Ectodermal cell (in vitro differentiated cells): ENCODE measurements around the gene BCKDK.

Experiments used
- H3K27ac ChIP-seq: 2 replicates; pipeline ENCODE4 v1.7.0; 2013; ENCODE audit warnings: mild to moderate bottlenecking, low read depth, low read length; ENCODE audit not compliant: insufficient read depth, poor library complexity, severe bottlenecking
- H3K27me3 ChIP-seq: 2 replicates; pipeline ENCODE4 v1.7.0; 2013; ENCODE audit warnings: mild to moderate bottlenecking, low read length; ENCODE audit not compliant: insufficient read depth, control insufficient read depth, poor library complexity, severe bottlenecking
- H3K36me3 ChIP-seq: one replicate; pipeline ENCODE4 v1.7.0; 2013; ENCODE audit warnings: low read length; ENCODE audit not compliant: control insufficient read depth, insufficient read depth
- H3K4me1 ChIP-seq: one replicate; pipeline ENCODE4 v1.7.0; 2013; ENCODE audit warnings: low read length; ENCODE audit not compliant: control insufficient read depth, insufficient read depth
- H3K4me3 ChIP-seq: 2 replicates; pipeline ENCODE4 v1.7.0; 2013; ENCODE audit warnings: low read depth, low read length, control low read depth; ENCODE audit not compliant: insufficient read depth
- H3K9me3 ChIP-seq: 2 replicates; pipeline ENCODE4 v1.7.0; 2013; ENCODE audit warnings: mild to moderate bottlenecking, low read length, moderate library complexity; ENCODE audit not compliant: control insufficient read depth
- WGBS, 2 experiments: methylation state at CpG; one replicate each; pipeline ENCODE4 v1.1.7; 2013; ENCODE audit warnings: missing lambda C conversion rate in 2 of 2; 5-methylcytosine and 5-hydroxymethylcytosine counted together

The BCKDK gene

GRCh38 chr16:31073142-31073969 lies 34.8 kb upstream of the BCKDK start:
- Histone ChIP-seq H3K27ac (peak overlapping the region; percentile 94), H3K36me3 (peaks cover 25% of the 10 kb centered on the region), H3K4me1 (peaks cover 14% of the 10 kb centered on the region), H3K9me3 (no peaks in the 10 kb centered on the region), H3K27me3 (no peaks in the 10 kb centered on the region), H3K4me3 (peak overlapping the region; percentile 99)
- WGBS, 2 experiments = 0% methylated on average over 83 of the region's 83 CpGs

- no peaks in the 10 kb centered on the region for H3K27me3 ChIP-seq
- peak within 1 kb of the TSS; percentile 99 for H3K4me3 ChIP-seq
- H3K4me1 ChIP-seq = peaks cover 14% of the 10 kb centered on the region
- 0% methylated on average over 48 of the region's 48 CpGs for WGBS, 2 experiments
- no peaks in the 10 kb centered on the region for H3K9me3 ChIP-seq
- H3K36me3 ChIP-seq = peaks cover 33% of the 10 kb centered on the region
- peak within 1 kb of the TSS; percentile 94 for H3K27ac ChIP-seq
These were observed 34.0 kb upstream of the BCKDK start, which contains the start of the genes ZNF646 and ZNF668 for GRCh38 chr16:31073970-31074813. Gene ZNF646 (plus strand): TSS chr16:31074422. CDS start chr16:31076325, 1,903 bp downstream. Gene ZNF668 (minus strand): TSS chr16:31074240. CDS start chr16:31064459, 9,781 bp downstream.

- 2 to 3% methylated on average over 7 of the region's 7 CpGs for WGBS, 2 experiments
- Histone ChIP-seq H3K4me3 (peak overlapping the region; percentile 99), H3K27ac (peak overlapping the region; percentile 94), H3K36me3 (peaks cover 38% of the 10 kb centered on the region), H3K4me1 (peaks cover 14% of the 10 kb centered on the region), H3K9me3 (no peaks in the 10 kb centered on the region), H3K27me3 (no peaks in the 10 kb centered on the region)
These were observed 33.4 kb upstream of the BCKDK start for GRCh38 chr16:31074814-31075183.

GRCh38 chr16:31076319-31076718 lies 31.9 kb upstream of the BCKDK start:
- no peak overlapping the region for H3K27ac ChIP-seq
- no peak overlapping the region for H3K4me3 ChIP-seq
- WGBS, 2 experiments = 90 to 91% methylated on average over 16 of the region's 16 CpGs
- peaks cover 14% of the 10 kb centered on the region for H3K4me1 ChIP-seq
- H3K36me3 ChIP-seq = peaks cover 54% of the 10 kb centered on the region
- no peaks in the 10 kb centered on the region for H3K27me3 ChIP-seq
- H3K9me3 ChIP-seq = no peaks in the 10 kb centered on the region

- H3K36me3 ChIP-seq = peaks cover 57% of the 10 kb centered on the region
- 96 to 97% methylated on average over 13 of the region's 13 CpGs for WGBS, 2 experiments
- no peaks in the 10 kb centered on the region for H3K9me3 ChIP-seq
These were observed 31.2 kb upstream of the BCKDK start for GRCh38 chr16:31077024-31077423.

GRCh38 chr16:31077592-31078396 lies 30.4 kb upstream of the BCKDK start:
- peaks cover 5% of the 10 kb centered on the region for H3K4me1 ChIP-seq
- H3K27ac ChIP-seq = no peak overlapping the region
- H3K27me3 ChIP-seq = no peaks in the 10 kb centered on the region
- peaks cover 57% of the 10 kb centered on the region for H3K36me3 ChIP-seq
- no peaks in the 10 kb centered on the region for H3K9me3 ChIP-seq
- WGBS, 2 experiments = 95 to 97% methylated on average over 30 of the region's 30 CpGs
- no peak overlapping the region for H3K4me3 ChIP-seq

More at GRCh38 chr16:31077024-31077423, 31.2 kb upstream of the BCKDK start:
- no peaks in the 10 kb centered on the region for H3K27me3 ChIP-seq
- no peak overlapping the region for H3K27ac ChIP-seq
- H3K4me1 ChIP-seq = peaks cover 8% of the 10 kb centered on the region
- H3K4me3 ChIP-seq = no peak overlapping the region

GRCh38 chr16:31078597-31079341 lies 29.4 kb upstream of the BCKDK start:
- peaks cover 57% of the 10 kb centered on the region for H3K36me3 ChIP-seq
- WGBS, 2 experiments = 95 to 96% methylated on average over 15 of the region's 15 CpGs

GRCh38 chr16:31079342-31079944 lies 28.7 kb upstream of the BCKDK start:
- Histone ChIP-seq H3K9me3 (no peaks in the 10 kb centered on the region), H3K4me3 (no peak overlapping the region), H3K27me3 (no peaks in the 10 kb centered on the region), H3K36me3 (peaks cover 57% of the 10 kb centered on the region), H3K4me1 (peaks cover 5% of the 10 kb centered on the region), H3K27ac (no peak overlapping the region)
- WGBS, 2 experiments = 94% methylated on average over 13 of the region's 13 CpGs

More at GRCh38 chr16:31078597-31079341, 29.4 kb upstream of the BCKDK start:
- Histone ChIP-seq H3K27ac (no peak overlapping the region), H3K4me1 (peaks cover 5% of the 10 kb centered on the region), H3K4me3 (no peak overlapping the region), H3K9me3 (no peaks in the 10 kb centered on the region), H3K27me3 (no peaks in the 10 kb centered on the region)
